A204.1 (cell line): ENCODE measurements around the gene SEMA5A.

Experiments used
- FAIRE-seq: peaks from 2 replicates; lab custom pipeline; 2012; peaks lifted over from hg19 to GRCh38; lab: Jason Lieb, UNC

The SEMA5A gene

GRCh38 chr5:9512457-9512856 is 33.4 kb downstream of the SEMA5A start:
- no peak for FAIRE-seq

- no peak for FAIRE-seq
These were observed 37.9 kb downstream of the SEMA5A start for GRCh38 chr5:9507974-9508373.

- FAIRE-seq = no peak
These were observed 40.6 kb downstream of the SEMA5A start for GRCh38 chr5:9505225-9505624.

- FAIRE-seq = no peak
These were observed 43.0 kb downstream of the SEMA5A start for GRCh38 chr5:9502864-9503263.

- no peak for FAIRE-seq
These were observed 43.6 kb downstream of the SEMA5A start for GRCh38 chr5:9502050-9502834.

- FAIRE-seq = no peak
These were observed 45.2 kb downstream of the SEMA5A start for GRCh38 chr5:9500625-9501024.

- FAIRE-seq = no peak
These were observed 45.7 kb downstream of the SEMA5A start for GRCh38 chr5:9500193-9500592.

- no peak for FAIRE-seq
These were observed 46.4 kb downstream of the SEMA5A start for GRCh38 chr5:9499498-9499876.

- FAIRE-seq = no peak
These were observed 47.1 kb downstream of the SEMA5A start for GRCh38 chr5:9498541-9499497.

- FAIRE-seq = no peak
These were observed 48.5 kb downstream of the SEMA5A start for GRCh38 chr5:9497347-9497746.

GRCh38 chr5:9496801-9497200 is 49.1 kb downstream of the SEMA5A start:
- no peak for FAIRE-seq

- FAIRE-seq = no peak
These were observed 50.8 kb downstream of the SEMA5A start for GRCh38 chr5:9495121-9495520.

GRCh38 chr5:9494301-9494700 is 51.6 kb downstream of the SEMA5A start:
- no peak for FAIRE-seq

- FAIRE-seq = no peak
These were observed 55.3 kb downstream of the SEMA5A start for GRCh38 chr5:9490494-9491097.

GRCh38 chr5:9483779-9484178 is 62.1 kb downstream of the SEMA5A start:
- no peak for FAIRE-seq

GRCh38 chr5:9483243-9483642 is 62.6 kb downstream of the SEMA5A start:
- FAIRE-seq = no peak

GRCh38 chr5:9482381-9482780 is 63.5 kb downstream of the SEMA5A start:
- FAIRE-seq = no peak

- FAIRE-seq = no peak
These were observed 65.4 kb downstream of the SEMA5A start for GRCh38 chr5:9480499-9480898.

- FAIRE-seq = no peak
These were observed 65.9 kb downstream of the SEMA5A start for GRCh38 chr5:9479990-9480389.

- FAIRE-seq = no peak
These were observed 66.5 kb downstream of the SEMA5A start for GRCh38 chr5:9479361-9479760.

- FAIRE-seq = no peak
These were observed 68.3 kb downstream of the SEMA5A start for GRCh38 chr5:9477537-9477936.

- FAIRE-seq = no peak
These were observed 71.5 kb downstream of the SEMA5A start for GRCh38 chr5:9474219-9475002.
